ENCODE results near the gene ZBTB7C. TPM values are rescaled to one million over a fixed set of nuclear protein-coding genes. Genes with fewer than 3 reads are reported as not detected.

ZBTB7C gene
- total RNA-seq, 3 donors from 2014 or later (not counting 1 experiment from before 2014, with no cell fraction given): 0.07 TPM; not detected in 2

- intact Hi-C loops (cut with micrococcal nuclease): loop anchor here (10.0 kb wide), 1 partner anchor 409 kb away; no protein-coding TSS in a partner anchor
These were observed 373.7 kb downstream of the ZBTB7C start for GRCh38 chr18:48035556-48035860.

GRCh38 chr18:48034651-48035555 lies 374.3 kb downstream of the ZBTB7C start:
- H3K27ac ChIP-seq (ENCODE audit: low read length): no peak overlapping the region
- ATAC-seq (no peak), DNase-seq (peak in 1 of 2 donors; percentile 4)
- H3K27me3 ChIP-seq (ENCODE audit: control insufficient read depth, insufficient read depth, low read length): no peaks in the 10 kb centered on the region
- H3K4me1 Mint-ChIP-seq: no peaks in the 10 kb centered on the region
- H3K4me3 Mint-ChIP-seq: no peak overlapping the region
- 91% methylated on average over 16 of the region's 16 CpGs for WGBS (ENCODE audit: insufficient coverage)
- TF ChIP-seq CTCF (IDR thresholded peaks at IDR 0.05): no peak
- H3K4me1 ChIP-seq (ENCODE audit: control insufficient read depth, insufficient read depth, low read length): no peaks in the 10 kb centered on the region
- H3K36me3 ChIP-seq (ENCODE audit: control insufficient read depth, insufficient read depth, low read length): no peaks in the 10 kb centered on the region
- intact Hi-C loops (cut with micrococcal nuclease): loop anchor here (10.0 kb wide), 1 partner anchor 410 kb away; no protein-coding TSS in a partner anchor
- no peaks in the 10 kb centered on the region for H3K36me3 Mint-ChIP-seq
- H3K9me3 Mint-ChIP-seq: no peaks in the 10 kb centered on the region
- peaks cover 0 to 4% of the 10 kb centered on the region in 2 donors for H3K27me3 Mint-ChIP-seq (ENCODE audit: low read depth in 2 of 2)
- H3K9me3 ChIP-seq (ENCODE audit: control insufficient read depth, insufficient read depth, low read length): no peaks in the 10 kb centered on the region
- no peak overlapping the region for H3K27ac Mint-ChIP-seq
- H3K4me3 ChIP-seq (ENCODE audit: low read length): no peak overlapping the region

More at GRCh38 chr18:48035556-48035860, 373.7 kb downstream of the ZBTB7C start:
- Mint-ChIP-seq H3K36me3 (no peaks in the 10 kb centered on the region), H3K9me3 (no peaks in the 10 kb centered on the region), H3K27ac (no peak overlapping the region), H3K4me3 (no peak overlapping the region), H3K4me1 (no peaks in the 10 kb centered on the region), H3K27me3 (ENCODE audit: low read depth in 2 of 2) (peaks cover 0 to 4% of the 10 kb centered on the region in 2 donors)
- Histone ChIP-seq H3K36me3 (ENCODE audit: control insufficient read depth, insufficient read depth, low read length) (no peaks in the 10 kb centered on the region), H3K9me3 (ENCODE audit: control insufficient read depth, insufficient read depth, low read length) (no peaks in the 10 kb centered on the region), H3K27me3 (ENCODE audit: control insufficient read depth, insufficient read depth, low read length) (no peaks in the 10 kb centered on the region), H3K27ac (ENCODE audit: low read length) (no peak overlapping the region), H3K4me3 (ENCODE audit: low read length) (no peak overlapping the region), H3K4me1 (ENCODE audit: control insufficient read depth, insufficient read depth, low read length) (no peaks in the 10 kb centered on the region)
- WGBS (ENCODE audit: insufficient coverage): 85% methylated on average over 3 of the region's 3 CpGs
- no peak for TF ChIP-seq CTCF (IDR thresholded peaks at IDR 0.05)
- no peak for ATAC-seq
- peak in 1 of 2 donors; percentile 12 for DNase-seq

GRCh38 chr18:48033790-48034650 lies 375.2 kb downstream of the ZBTB7C start:
- no peak for TF ChIP-seq CTCF (IDR thresholded peaks at IDR 0.05)
- Mint-ChIP-seq H3K27me3 (ENCODE audit: low read depth in 2 of 2) (peaks cover 0 to 4% of the 10 kb centered on the region in 2 donors), H3K4me3 (no peak overlapping the region), H3K4me1 (no peaks in the 10 kb centered on the region), H3K27ac (no peak overlapping the region), H3K36me3 (no peaks in the 10 kb centered on the region), H3K9me3 (no peaks in the 10 kb centered on the region)
- no peak overlapping the region for H3K27ac ChIP-seq (ENCODE audit: low read length)
- no peaks in the 10 kb centered on the region for H3K27me3 ChIP-seq (ENCODE audit: control insufficient read depth, insufficient read depth, low read length)
- no peaks in the 10 kb centered on the region for H3K9me3 ChIP-seq (ENCODE audit: control insufficient read depth, insufficient read depth, low read length)
- no peaks in the 10 kb centered on the region for H3K4me1 ChIP-seq (ENCODE audit: control insufficient read depth, insufficient read depth, low read length)
- no peak for ATAC-seq
- H3K36me3 ChIP-seq (ENCODE audit: control insufficient read depth, insufficient read depth, low read length): no peaks in the 10 kb centered on the region
- H3K4me3 ChIP-seq (ENCODE audit: low read length): no peak overlapping the region
- intact Hi-C loops (cut with micrococcal nuclease): loop anchor here (10.0 kb wide), 1 partner anchor 411 kb away; no protein-coding TSS in a partner anchor
- peak in 1 of 2 donors; percentile 7 for DNase-seq
- 89% methylated on average over 7 of the region's 9 CpGs for WGBS (ENCODE audit: insufficient coverage)
